NCI-H446 (cell line): ENCODE measurements around the gene SLC7A6OS.
A peak's percentile ranks its signal among the peaks of the same experiment; 100 is the strongest.

Experiments
- DNase-seq, 2 experiments: peaks; one replicate each; lab custom pipeline; 2025; lab: John Stamatoyannopoulos, UW

SLC7A6OS gene

GRCh38 chr16:68279726-68280558 lies 30.8 kb downstream of the SLC7A6OS start:
- DNase-seq, result no peak

- no peak for DNase-seq
Observed at GRCh38 chr16:68276223-68276622, 34.5 kb downstream of the SLC7A6OS start.

- DNase-seq, result peak; percentile 3 to 20
Observed at GRCh38 chr16:68275611-68276191, 35.0 kb downstream of the SLC7A6OS start.

GRCh38 chr16:68274441-68274840 lies 36.3 kb downstream of the SLC7A6OS start:
- no peak for DNase-seq

GRCh38 chr16:68273896-68274295 lies 36.9 kb downstream of the SLC7A6OS start:
- no peak for DNase-seq

- DNase-seq, result no peak
Observed at GRCh38 chr16:68273459-68273858, 37.3 kb downstream of the SLC7A6OS start.

GRCh38 chr16:68272507-68273209 lies 38.1 kb downstream of the SLC7A6OS start:
- DNase-seq, result no peak

GRCh38 chr16:68270353-68270752 lies 40.4 kb downstream of the SLC7A6OS start:
- no peak for DNase-seq

- no peak for DNase-seq
Observed at GRCh38 chr16:68269793-68270192, 41.0 kb downstream of the SLC7A6OS start.

GRCh38 chr16:68267612-68268405 lies 42.9 kb downstream of the SLC7A6OS start:
- peak in 1 of 2 experiments; percentile 13 for DNase-seq

- DNase-seq, result no peak
Observed at GRCh38 chr16:68265078-68265920, 45.4 kb downstream of the SLC7A6OS start.

GRCh38 chr16:68264128-68265077 lies 46.3 kb downstream of the SLC7A6OS start, which contains the start of gene SLC7A6:
SLC7A6 (plus strand) TSS chr16:68264526; CDS start chr16:68274727, 10,201 bp downstream.
- DNase-seq, result peak in 1 of 2 experiments; percentile 39

GRCh38 chr16:68263559-68264127 lies 47.1 kb downstream of the SLC7A6OS start:
- no peak for DNase-seq

GRCh38 chr16:68259007-68259825 lies 51.5 kb downstream of the SLC7A6OS start:
- no peak for DNase-seq

- no peak for DNase-seq
Observed at GRCh38 chr16:68257906-68258800, 52.6 kb downstream of the SLC7A6OS start.

- no peak for DNase-seq
Observed at GRCh38 chr16:68257251-68257905, 53.4 kb downstream of the SLC7A6OS start.

GRCh38 chr16:68255712-68256111 lies 55.0 kb downstream of the SLC7A6OS start:
- DNase-seq, result no peak
